B cell (primary cell): ENCODE measurements around the gene ETV3L. TPM values are rescaled to one million over a fixed set of nuclear protein-coding genes. Genes with fewer than 3 reads are reported as not detected.

Experiments used
- ATAC-seq: fragments of 200-7000 bp; cut with Tn5 transposase; one replicate; pipeline ENCODE4 v1.10.0; 2021; ENCODE audit warnings: low read depth, mild to moderate bottlenecking, moderate number of reproducible peaks, moderate library complexity
- CTCF ChIA-PET: fragments of 350-600 bp; sonication (Branson Sonifier 250); formaldehyde crosslinking; loops from one replicate; lab custom pipeline; 2021; ENCODE audit warnings: antibody characterized with exemption, inconsistent platforms; lab: Charles Lee
- POLR2A ChIA-PET: fragments of 350-600 bp; sonication (Branson Sonifier 250); formaldehyde crosslinking; loops from one replicate; lab custom pipeline; 2021; ENCODE audit warnings: antibody characterized with exemption; lab: Charles Lee
- DNase-seq: peaks from one replicate; pipeline ENCODE4 v3.0.0; 2013
- H2AFZ ChIP-seq: 2 replicates; pipeline ENCODE4 v1.6.1; 2012; ENCODE audit warnings: mild to moderate bottlenecking, low read depth, low read length; ENCODE audit not compliant: insufficient read depth, poor library complexity, severe bottlenecking
- H3K27ac ChIP-seq, 2 donors: 1 replicate in 1 of 2; 2 replicates in 1 of 2; pipeline ENCODE4 v1.5.1; 2012 to 2013; ENCODE audit warnings: low read length in 2 of 2, mild to moderate bottlenecking in 2 of 2, moderate library complexity in 1 of 2
- H3K27me3 ChIP-seq, 4 experiments: fragments of 200-600 bp in 1 of 4; sonication (generic) in 1 of 4; replicated peaks in 1 of 4; 1 replicate in 2 of 4; 2 replicates in 2 of 4; pipeline versions ENCODE4 v1.6.1 to v1.7.0; 2013 to 2016; ENCODE audit warnings: low read length in 3 of 4, mild to moderate bottlenecking in 2 of 4, mixed read lengths in 1 of 4, moderate library complexity in 1 of 4; ENCODE audit not compliant: insufficient read depth in 4 of 4, control insufficient read depth in 3 of 4; ENCODE audit errors: control extremely low read depth in 1 of 4
- H3K36me3 ChIP-seq, 2 experiments: replicated peaks in 1 of 2; 1 replicate in 1 of 2; 2 replicates in 1 of 2; pipeline versions ENCODE4 v1.6.1 to v1.7.1; 2013; ENCODE audit warnings: low read length in 1 of 2; ENCODE audit not compliant: insufficient read depth in 2 of 2, control insufficient read depth in 1 of 2; ENCODE audit errors: control extremely low read depth in 1 of 2, extremely low read depth in 1 of 2
- H3K4me1 ChIP-seq, 2 donors: fragments of 200-600 bp in 1 of 2; sonication (generic) in 1 of 2; 1 replicate in 1 of 2; 2 replicates in 1 of 2; pipeline versions ENCODE4 v1.5.1 to v1.6.1; 2013 to 2017; ENCODE audit warnings: low read length in 2 of 2; ENCODE audit not compliant: control insufficient read depth in 2 of 2, insufficient read depth in 2 of 2
- H3K4me2 ChIP-seq: replicated peaks from 2 replicates; pipeline ENCODE3; 2012; ENCODE audit warnings: mild to moderate bottlenecking, low read depth, low read length; ENCODE audit not compliant: poor library complexity, severe bottlenecking
- H3K4me3 ChIP-seq, 5 experiments: fragments of 200-600 bp in 1 of 5; sonication (generic) in 1 of 5; 1 replicate in 3 of 5; 2 replicates in 2 of 5; pipeline versions ENCODE4 v1.5.1 to v1.7.0; 2011 to 2016; ENCODE audit warnings: low read length in 4 of 5, mild to moderate bottlenecking in 4 of 5, low read depth in 2 of 5, control low read depth in 1 of 5, moderate library complexity in 1 of 5; ENCODE audit not compliant: insufficient read depth in 1 of 5; ENCODE audit errors: control extremely low read depth in 1 of 5, extremely low read depth in 1 of 5
- H3K79me2 ChIP-seq: fragments of 200-600 bp; sonication (generic); one replicate; pipeline ENCODE4 v1.6.0; 2016; ENCODE audit warnings: low read length; ENCODE audit not compliant: control insufficient read depth, insufficient read depth
- H3K9ac ChIP-seq: fragments of 200-600 bp; sonication (generic); 2 replicates; pipeline ENCODE4 v1.6.1; 2017; ENCODE audit warnings: mild to moderate bottlenecking, low read length, moderate library complexity
- H3K9me3 ChIP-seq, 3 donors: one replicate each; pipeline versions ENCODE4 v1.6.1 to v1.7.1; 2013; ENCODE audit warnings: low read length in 2 of 3; ENCODE audit not compliant: control insufficient read depth in 2 of 3, insufficient read depth in 1 of 3; ENCODE audit errors: control extremely low read depth in 1 of 3
- H4K20me1 ChIP-seq: 2 replicates; pipeline ENCODE4 v1.6.0; 2012; ENCODE audit warnings: mild to moderate bottlenecking, low read length; ENCODE audit not compliant: insufficient read depth, control insufficient read depth, poor library complexity, severe bottlenecking
- H3K27ac Mint-ChIP-seq: one replicate; pipeline ENCODE4 v1.8.0; 2021; ENCODE audit warnings: mixed read lengths
- H3K27me3 Mint-ChIP-seq: one replicate; pipeline ENCODE4 v1.8.0; 2021; ENCODE audit warnings: mixed read lengths
- H3K4me1 Mint-ChIP-seq: one replicate; pipeline ENCODE4 v1.8.0; 2021; ENCODE audit warnings: mixed read lengths
- H3K4me3 Mint-ChIP-seq: one replicate; pipeline ENCODE4 v1.8.0; 2021; ENCODE audit warnings: mixed read lengths
- H3K9me3 Mint-ChIP-seq: one replicate; pipeline ENCODE4 v1.8.0; 2022; ENCODE audit warnings: mixed read lengths; ENCODE audit not compliant: insufficient read depth
- EZH2 ChIP-seq: IDR thresholded peaks from 2 replicates; pipeline ENCODE4 v1.6.1; 2012; ENCODE audit warnings: borderline replicate concordance, low read depth, mild to moderate bottlenecking, moderate library complexity, low read length; ENCODE audit not compliant: insufficient read depth, poor library complexity, severe bottlenecking
- WGBS: methylation state at CpG from one replicate; pipeline ENCODE4 v1.1.5; 2013; ENCODE audit warnings: missing lambda C conversion rate; ENCODE audit not compliant: insufficient coverage; 5-methylcytosine and 5-hydroxymethylcytosine counted together
- intact Hi-C: fragments of 100-400 bp; cut with micrococcal nuclease; formaldehyde crosslinking; loops from one replicate; pipeline ENCODE4 v1.10.0; 2022
- polyA plus RNA-seq: library from polyadenylated mRNA; depleted of rRNA; stranded (reverse); fragments of >200 nt; gene quantifications from 2 replicates; pipeline ENCODE4 v1.2.3, GENCODE V29; 2012
- total RNA-seq, 2 donors: library from RNA; stranded (reverse); fragments of 120-200 nt in 1 of 2; gene quantifications; 1 replicate in 1 of 2; 2 replicates in 1 of 2; pipeline versions ENCODE4 v1.2.3 to v1.2.4, GENCODE V29; 2013 to 2022
- TF ChIP-seq, protein P1 (sequence below): fragments of 200-600 bp; IDR thresholded peaks from one replicate; pipeline ENCODE4 v1.8.0; 2022; ENCODE audit warnings: antibody characterized with exemption, mild to moderate bottlenecking

The ETV3L gene
- total and polyA plus RNA-seq, 2 donors (not counting 1 experiment from before 2014, with no cell fraction given), result not detected

DNA sequence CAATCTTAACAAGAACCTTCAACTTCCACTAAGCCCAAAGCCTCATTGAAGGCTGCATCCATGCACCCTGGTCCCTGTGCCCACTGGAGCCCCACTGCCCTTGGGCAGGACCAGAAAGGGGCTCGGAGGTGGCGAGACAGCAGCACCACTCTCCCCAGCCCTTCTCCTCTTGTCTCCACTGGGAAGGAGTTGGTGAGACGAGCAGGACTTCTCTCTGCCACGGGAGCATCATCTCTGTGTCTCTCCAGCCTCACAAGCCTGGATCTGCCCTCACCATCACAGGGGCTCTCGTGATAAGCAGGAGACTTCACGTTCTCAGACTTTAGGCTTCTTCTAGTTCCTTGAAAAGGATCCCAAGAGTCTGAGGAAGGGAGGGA, 7.2 kb upstream of the ETV3L start:
- peaks cover 55% of the 10 kb centered on the region for H3K27me3 Mint-ChIP-seq
- H3K36me3 ChIP-seq, result no peaks in the 10 kb centered on the region
- ATAC-seq (no peak), DNase-seq (peak; percentile 15)
- no peak overlapping the region for H3K9ac ChIP-seq
- TF ChIP-seq EZH2, result no peak
- TF ChIP-seq, protein P1, sequence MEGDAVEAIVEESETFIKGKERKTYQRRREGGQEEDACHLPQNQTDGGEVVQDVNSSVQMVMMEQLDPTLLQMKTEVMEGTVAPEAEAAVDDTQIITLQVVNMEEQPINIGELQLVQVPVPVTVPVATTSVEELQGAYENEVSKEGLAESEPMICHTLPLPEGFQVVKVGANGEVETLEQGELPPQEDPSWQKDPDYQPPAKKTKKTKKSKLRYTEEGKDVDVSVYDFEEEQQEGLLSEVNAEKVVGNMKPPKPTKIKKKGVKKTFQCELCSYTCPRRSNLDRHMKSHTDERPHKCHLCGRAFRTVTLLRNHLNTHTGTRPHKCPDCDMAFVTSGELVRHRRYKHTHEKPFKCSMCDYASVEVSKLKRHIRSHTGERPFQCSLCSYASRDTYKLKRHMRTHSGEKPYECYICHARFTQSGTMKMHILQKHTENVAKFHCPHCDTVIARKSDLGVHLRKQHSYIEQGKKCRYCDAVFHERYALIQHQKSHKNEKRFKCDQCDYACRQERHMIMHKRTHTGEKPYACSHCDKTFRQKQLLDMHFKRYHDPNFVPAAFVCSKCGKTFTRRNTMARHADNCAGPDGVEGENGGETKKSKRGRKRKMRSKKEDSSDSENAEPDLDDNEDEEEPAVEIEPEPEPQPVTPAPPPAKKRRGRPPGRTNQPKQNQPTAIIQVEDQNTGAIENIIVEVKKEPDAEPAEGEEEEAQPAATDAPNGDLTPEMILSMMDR, result no peak
- no peak overlapping the region for H2AFZ ChIP-seq
- peaks cover 4% of the 10 kb centered on the region for H3K4me1 Mint-ChIP-seq
- no peak overlapping the region for H3K4me3 ChIP-seq
- H3K27ac Mint-ChIP-seq, result no peak overlapping the region
- ChIA-PET POLR2A (no interaction called here), CTCF (interaction anchor here (0.9 to 1.1 kb wide), 2 partner anchors 7 to 49 kb away, joined by 3 read pairs; partner anchors contain the start of gene ETV3L)
- H3K4me2 ChIP-seq, result no peak overlapping the region
- intact Hi-C loops, result no loop called here
- no peaks in the 10 kb centered on the region for H3K9me3 Mint-ChIP-seq
- peaks cover 0 to 20% (median 7%) of the 10 kb centered on the region in 4 experiments for H3K27me3 ChIP-seq
- no peak overlapping the region for H3K27ac ChIP-seq
- H3K4me3 Mint-ChIP-seq, result no peak overlapping the region
- no peaks in the 10 kb centered on the region for H3K9me3 ChIP-seq
- WGBS, result 100% methylated on average over 2 of the region's 6 CpGs
- no peaks in the 10 kb centered on the region for H3K79me2 ChIP-seq
- H3K4me1 ChIP-seq, result peaks cover 0 to 6% of the 10 kb centered on the region in 2 donors
- no peaks in the 10 kb centered on the region for H4K20me1 ChIP-seq

DNA sequence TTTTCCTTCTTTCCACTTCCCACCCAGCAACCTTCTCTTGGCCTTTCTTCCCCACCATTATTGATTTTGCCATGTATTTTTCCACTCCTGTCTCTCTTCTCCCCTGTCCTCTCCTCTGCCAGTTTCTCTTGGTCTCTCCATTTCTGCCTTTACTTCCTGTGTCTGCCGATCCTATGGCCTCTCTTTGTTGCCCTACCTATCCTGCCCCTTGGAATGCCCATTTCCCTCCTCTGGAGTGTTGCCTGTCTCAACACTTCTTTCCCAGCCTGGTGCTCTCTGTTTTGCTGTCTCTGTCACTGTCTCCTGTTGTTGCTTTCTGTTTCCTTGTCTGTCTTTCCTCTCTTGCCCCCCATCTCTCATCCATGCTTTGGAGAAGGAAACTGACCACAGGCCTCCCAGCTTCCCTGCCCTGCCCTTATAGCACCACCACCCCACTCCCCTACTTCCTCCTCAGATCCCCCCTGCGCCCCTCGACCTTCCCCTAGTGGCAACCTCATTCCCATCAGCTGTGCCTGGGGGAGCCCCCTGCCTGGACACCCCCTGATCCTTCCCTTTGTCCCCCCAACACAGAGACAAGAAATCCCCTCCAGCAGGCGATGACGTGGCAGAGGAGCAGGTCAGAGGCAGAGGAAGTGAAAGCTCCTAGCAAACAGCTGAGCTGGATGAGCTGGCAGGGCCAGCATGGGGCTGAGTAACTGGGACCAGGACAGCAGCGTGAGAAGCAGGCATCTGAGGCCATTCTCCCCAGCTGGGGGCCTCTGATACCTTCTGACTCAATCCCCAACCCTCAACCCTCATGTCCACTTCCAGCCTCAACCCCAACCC, 6.6 kb upstream of the ETV3L start:
- H3K27me3 ChIP-seq, result peaks cover 0 to 17% (median 7%) of the 10 kb centered on the region in 4 experiments
- peaks cover 55% of the 10 kb centered on the region for H3K27me3 Mint-ChIP-seq
- no peaks in the 10 kb centered on the region for H3K79me2 ChIP-seq
- no peak overlapping the region for H3K27ac Mint-ChIP-seq
- no peaks in the 10 kb centered on the region for H3K9me3 Mint-ChIP-seq
- ATAC-seq (peak; percentile 39), DNase-seq (peak; percentile 54)
- no peak overlapping the region for H2AFZ ChIP-seq
- intact Hi-C loops, result no loop called here
- H3K9ac ChIP-seq, result no peak overlapping the region
- no peaks in the 10 kb centered on the region for H3K9me3 ChIP-seq
- no peaks in the 10 kb centered on the region for H4K20me1 ChIP-seq
- H3K4me1 Mint-ChIP-seq, result peaks cover 4% of the 10 kb centered on the region
- ChIA-PET CTCF (interaction anchor here (1.1 kb wide), 1 partner anchor 50 kb away, joined by 3 read pairs; no protein-coding TSS in a partner anchor), POLR2A (no interaction called here)
- no peak overlapping the region for H3K4me3 ChIP-seq
- H3K4me3 Mint-ChIP-seq, result no peak overlapping the region
- no peaks in the 10 kb centered on the region for H3K36me3 ChIP-seq
- no peak overlapping the region for H3K27ac ChIP-seq
- H3K4me1 ChIP-seq, result peaks cover 0 to 6% of the 10 kb centered on the region in 2 donors
- no peak overlapping the region for H3K4me2 ChIP-seq
- 25% methylated on average over 4 of the region's 6 CpGs for WGBS
- no peak for TF ChIP-seq EZH2
- TF ChIP-seq, protein P1, result no peak
